Testis (tissue), 2 donors: ENCODE results near the gene NUP58.

Experiments used
- POLR2A ChIP-seq: fragments of 450-650 bp; IDR thresholded peaks from one replicate; pipeline ENCODE4 v1.6.1; 2017; ENCODE audit warnings: antibody characterized with exemption, mild to moderate bottlenecking, moderate library complexity
- TF ChIP-seq, protein P1 (sequence below), 3 experiments: fragments of 450-650 bp in 2 of 3; fragments of 200-600 bp in 1 of 3; sonication (generic) in 1 of 3; IDR thresholded peaks; one replicate each; pipeline ENCODE4 v1.5.1; 2016 to 2019; ENCODE audit warnings: antibody characterized with exemption in 3 of 3, mild to moderate bottlenecking in 2 of 3, moderate library complexity in 1 of 3

DNA sequence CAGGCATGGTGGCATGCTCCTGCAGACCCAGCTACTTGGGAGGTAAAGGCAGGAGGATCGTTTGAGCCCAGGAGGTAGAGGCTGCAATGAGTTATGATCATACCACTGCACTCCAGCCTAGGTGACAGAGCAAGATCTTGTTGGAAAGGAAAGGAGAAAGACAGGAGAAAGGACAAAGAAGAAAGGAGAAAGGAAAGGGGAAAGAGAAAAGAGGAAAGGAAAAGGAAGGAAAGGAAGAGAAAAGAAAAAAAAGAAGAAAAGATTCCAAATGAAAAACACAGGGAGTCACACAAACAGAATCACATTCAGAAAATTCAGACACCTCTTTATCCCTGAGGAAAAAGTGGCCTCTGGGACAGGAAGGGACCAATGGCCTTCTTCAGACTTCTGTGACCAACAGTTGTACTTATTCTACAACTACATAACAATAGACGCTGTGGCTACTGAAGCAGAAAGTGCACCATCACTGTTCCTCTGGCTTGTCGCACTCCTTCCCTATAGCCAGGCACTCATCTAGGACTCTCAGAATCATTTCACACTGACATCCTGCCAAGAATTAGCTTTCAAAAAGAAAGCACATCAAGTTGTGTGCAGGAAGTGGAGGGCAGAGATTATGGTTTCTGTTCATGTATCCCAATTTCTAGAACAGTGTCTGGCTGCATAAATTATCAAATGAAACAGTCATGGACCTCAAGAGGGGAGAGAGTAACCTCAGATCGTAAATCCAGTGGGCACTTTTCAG is 20.1 kb upstream of the NUP58 start:
- TF ChIP-seq, protein P1, sequence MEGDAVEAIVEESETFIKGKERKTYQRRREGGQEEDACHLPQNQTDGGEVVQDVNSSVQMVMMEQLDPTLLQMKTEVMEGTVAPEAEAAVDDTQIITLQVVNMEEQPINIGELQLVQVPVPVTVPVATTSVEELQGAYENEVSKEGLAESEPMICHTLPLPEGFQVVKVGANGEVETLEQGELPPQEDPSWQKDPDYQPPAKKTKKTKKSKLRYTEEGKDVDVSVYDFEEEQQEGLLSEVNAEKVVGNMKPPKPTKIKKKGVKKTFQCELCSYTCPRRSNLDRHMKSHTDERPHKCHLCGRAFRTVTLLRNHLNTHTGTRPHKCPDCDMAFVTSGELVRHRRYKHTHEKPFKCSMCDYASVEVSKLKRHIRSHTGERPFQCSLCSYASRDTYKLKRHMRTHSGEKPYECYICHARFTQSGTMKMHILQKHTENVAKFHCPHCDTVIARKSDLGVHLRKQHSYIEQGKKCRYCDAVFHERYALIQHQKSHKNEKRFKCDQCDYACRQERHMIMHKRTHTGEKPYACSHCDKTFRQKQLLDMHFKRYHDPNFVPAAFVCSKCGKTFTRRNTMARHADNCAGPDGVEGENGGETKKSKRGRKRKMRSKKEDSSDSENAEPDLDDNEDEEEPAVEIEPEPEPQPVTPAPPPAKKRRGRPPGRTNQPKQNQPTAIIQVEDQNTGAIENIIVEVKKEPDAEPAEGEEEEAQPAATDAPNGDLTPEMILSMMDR (IDR thresholded peaks at IDR 0.05) = no peak
- no peak for TF ChIP-seq POLR2A
